Neural cell (in vitro differentiated cells): ENCODE data around the gene ACP2. TPM values are rescaled to one million over a fixed set of nuclear protein-coding genes. Genes with fewer than 3 reads are reported as not detected.

Source experiments
- H2AFZ ChIP-seq: fragments of 200-600, 300-800 bp; sonication (generic), shearing (Covaris generic); 2 replicates; pipeline ENCODE4 v1.6.0; 2014; ENCODE audit warnings: low read depth, mild to moderate bottlenecking, antibody characterized with exemption, low read length, moderate library complexity
- H3F3A ChIP-seq: fragments of 200-600 bp; shearing (Covaris generic); 2 replicates; pipeline ENCODE4 v1.6.1; 2016; ENCODE audit warnings: mild to moderate bottlenecking, moderate library complexity, mixed read lengths, antibody characterized with exemption, low read length; ENCODE audit not compliant: insufficient read depth, poor library complexity, severe bottlenecking
- H3K27ac ChIP-seq: fragments of 200-600, 300-800 bp; sonication (generic), shearing (Covaris generic); 2 replicates; pipeline ENCODE4 v1.5.1; 2014; ENCODE audit warnings: mild to moderate bottlenecking, low read length, moderate library complexity
- H3K27me3 ChIP-seq: fragments of 300-800, 200-600 bp; sonication (generic), shearing (Covaris generic); 2 replicates; pipeline ENCODE4 v1.6.0; 2014; ENCODE audit warnings: mild to moderate bottlenecking, low read depth, low read length, moderate library complexity; ENCODE audit not compliant: insufficient read depth
- H3K36me3 ChIP-seq: fragments of 300-800, 200-600 bp; sonication (generic), shearing (Covaris generic); 2 replicates; pipeline ENCODE4 v1.5.1; 2014; ENCODE audit warnings: mild to moderate bottlenecking, antibody characterized with exemption, low read length, moderate library complexity; ENCODE audit not compliant: insufficient read depth
- H3K4me2 ChIP-seq: fragments of 300-800, 200-600 bp; sonication (generic), shearing (Covaris generic); 2 replicates; pipeline ENCODE4 v1.6.0; 2014; ENCODE audit warnings: mild to moderate bottlenecking, low read length
- H3K4me3 ChIP-seq: fragments of 300-800, 200-600 bp; sonication (generic), shearing (Covaris generic); 2 replicates; pipeline ENCODE4 v1.5.1; 2014; ENCODE audit warnings: mild to moderate bottlenecking, low read length, moderate library complexity
- H3K79me2 ChIP-seq: fragments of 200-600 bp; shearing (Covaris generic); replicated peaks from 2 replicates; pipeline ENCODE4 v1.6.0; 2014; ENCODE audit warnings: mild to moderate bottlenecking, low read length, moderate library complexity; ENCODE audit not compliant: insufficient read depth
- H3K9ac ChIP-seq: fragments of 300-800, 200-600 bp; sonication (generic), shearing (Covaris generic); 2 replicates; pipeline ENCODE4 v1.6.1; 2016; ENCODE audit warnings: mild to moderate bottlenecking, low read length, mixed read lengths
- H3K9me2 ChIP-seq: fragments of 200-600 bp; shearing (Covaris generic); 2 replicates; pipeline ENCODE4 v1.6.1; 2016; ENCODE audit warnings: mild to moderate bottlenecking, low read length, mixed read lengths; ENCODE audit not compliant: insufficient read depth
- H3K9me3 ChIP-seq: fragments of 200-600, 300-800 bp; sonication (generic), shearing (Covaris generic); 2 replicates; pipeline ENCODE4 v1.6.1; 2016; ENCODE audit warnings: mild to moderate bottlenecking, mixed run types, low read length, moderate library complexity, mixed read lengths
- H4K20me1 ChIP-seq: fragments of 200-600 bp; shearing (Covaris generic); 2 replicates; pipeline ENCODE4 v1.6.1; 2016; ENCODE audit warnings: mild to moderate bottlenecking, mixed run types; ENCODE audit not compliant: insufficient read depth
- EP300 ChIP-seq: fragments of 450-650 bp; conservative IDR thresholded peaks from 2 replicates; pipeline ENCODE4 v1.6.1; 2014; ENCODE audit warnings: antibody characterized with exemption, mild to moderate bottlenecking, moderate library complexity; ENCODE audit not compliant: poor library complexity, severe bottlenecking
- EZH2 ChIP-seq: fragments of 200-600, 300-800 bp; shearing (Covaris generic), sonication (generic); IDR thresholded peaks from 2 replicates; pipeline ENCODE4 v1.6.1; 2014; ENCODE audit warnings: antibody characterized with exemption, low read length, borderline replicate concordance, mild to moderate bottlenecking; ENCODE audit not compliant: insufficient read depth, poor library complexity, severe bottlenecking
- MXI1 ChIP-seq: fragments of 450-650 bp; conservative IDR thresholded peaks from 2 replicates; pipeline ENCODE4 v1.6.1; 2014; ENCODE audit warnings: antibody characterized with exemption, mild to moderate bottlenecking; ENCODE audit not compliant: poor library complexity, severe bottlenecking
- POLR2AphosphoS5 ChIP-seq: IDR thresholded peaks from 2 replicates; pipeline ENCODE4 v1.6.1; 2012
- RAD21 ChIP-seq: fragments of 450-650 bp; conservative IDR thresholded peaks from 2 replicates; pipeline ENCODE4 v1.6.1; 2014; ENCODE audit warnings: antibody characterized with exemption, mild to moderate bottlenecking, moderate library complexity
- SMC3 ChIP-seq: fragments of 450-650 bp; conservative IDR thresholded peaks from 2 replicates; pipeline ENCODE4 v1.6.1; 2014; ENCODE audit warnings: antibody characterized with exemption, mild to moderate bottlenecking, moderate library complexity; ENCODE audit not compliant: poor library complexity
- TAF1 ChIP-seq: IDR thresholded peaks from 2 replicates; pipeline ENCODE4 v1.6.1; 2012; ENCODE audit warnings: low read depth
- polyA plus RNA-seq: library from polyadenylated mRNA; depleted of rRNA; stranded (reverse); fragments of >200 nt; gene quantifications from 2 replicates; pipeline ENCODE4 v1.2.3, GENCODE V29; 2014
- TF ChIP-seq, protein P1 (sequence below): IDR thresholded peaks from 2 replicates; pipeline ENCODE4 v1.6.1; 2012; ENCODE audit warnings: borderline replicate concordance
- TF ChIP-seq, protein P2 (sequence below): fragments of 450-650 bp; IDR thresholded peaks from 2 replicates; pipeline ENCODE4 v1.5.1; 2014; ENCODE audit warnings: antibody characterized with exemption, mild to moderate bottlenecking, moderate library complexity; ENCODE audit not compliant: poor library complexity, severe bottlenecking

ACP2 gene
- polyA plus RNA-seq, 1 donor from 2014 or later = 48.1 TPM

DNA sequence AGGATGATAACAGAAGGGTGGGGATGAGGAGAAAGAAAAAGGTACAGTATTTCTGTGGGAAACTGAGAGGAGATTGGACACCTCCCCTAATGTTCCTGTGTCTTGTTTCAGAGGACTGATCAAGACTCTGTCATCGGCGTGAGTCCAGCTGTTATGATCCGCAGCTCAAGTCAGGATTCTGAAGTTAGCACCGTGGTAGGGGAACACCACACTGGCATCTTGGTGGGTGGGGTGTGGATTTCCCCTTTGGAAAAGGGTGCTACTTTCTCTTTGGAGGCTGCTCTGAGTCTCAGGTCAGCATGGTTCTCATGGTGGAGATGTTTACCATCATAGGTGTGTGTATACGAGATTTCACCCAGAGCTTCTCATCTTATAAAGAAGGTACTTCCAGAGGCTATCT, 46.8 kb upstream of the ACP2 start:
- H3K9me3 ChIP-seq = no peaks in the 10 kb centered on the region
- H2AFZ ChIP-seq = no peak overlapping the region
- H3K79me2 ChIP-seq = no peaks in the 10 kb centered on the region
- H3K36me3 ChIP-seq = peaks cover 17% of the 10 kb centered on the region
- no peak overlapping the region for H3K4me3 ChIP-seq
- H3K9ac ChIP-seq = no peak overlapping the region
- H4K20me1 ChIP-seq = no peaks in the 10 kb centered on the region
- no peak overlapping the region for H3K27ac ChIP-seq
- H3K27me3 ChIP-seq = no peaks in the 10 kb centered on the region
- no peaks in the 10 kb centered on the region for H3K9me2 ChIP-seq
- H3F3A ChIP-seq = no peaks in the 10 kb centered on the region
- TF ChIP-seq TAF1 = no peak
- no peak for TF ChIP-seq RAD21
- TF ChIP-seq EZH2 = no peak
- TF ChIP-seq SMC3 = no peak
- TF ChIP-seq MXI1 = no peak
- no peak for TF ChIP-seq POLR2AphosphoS5
- TF ChIP-seq, protein P1, sequence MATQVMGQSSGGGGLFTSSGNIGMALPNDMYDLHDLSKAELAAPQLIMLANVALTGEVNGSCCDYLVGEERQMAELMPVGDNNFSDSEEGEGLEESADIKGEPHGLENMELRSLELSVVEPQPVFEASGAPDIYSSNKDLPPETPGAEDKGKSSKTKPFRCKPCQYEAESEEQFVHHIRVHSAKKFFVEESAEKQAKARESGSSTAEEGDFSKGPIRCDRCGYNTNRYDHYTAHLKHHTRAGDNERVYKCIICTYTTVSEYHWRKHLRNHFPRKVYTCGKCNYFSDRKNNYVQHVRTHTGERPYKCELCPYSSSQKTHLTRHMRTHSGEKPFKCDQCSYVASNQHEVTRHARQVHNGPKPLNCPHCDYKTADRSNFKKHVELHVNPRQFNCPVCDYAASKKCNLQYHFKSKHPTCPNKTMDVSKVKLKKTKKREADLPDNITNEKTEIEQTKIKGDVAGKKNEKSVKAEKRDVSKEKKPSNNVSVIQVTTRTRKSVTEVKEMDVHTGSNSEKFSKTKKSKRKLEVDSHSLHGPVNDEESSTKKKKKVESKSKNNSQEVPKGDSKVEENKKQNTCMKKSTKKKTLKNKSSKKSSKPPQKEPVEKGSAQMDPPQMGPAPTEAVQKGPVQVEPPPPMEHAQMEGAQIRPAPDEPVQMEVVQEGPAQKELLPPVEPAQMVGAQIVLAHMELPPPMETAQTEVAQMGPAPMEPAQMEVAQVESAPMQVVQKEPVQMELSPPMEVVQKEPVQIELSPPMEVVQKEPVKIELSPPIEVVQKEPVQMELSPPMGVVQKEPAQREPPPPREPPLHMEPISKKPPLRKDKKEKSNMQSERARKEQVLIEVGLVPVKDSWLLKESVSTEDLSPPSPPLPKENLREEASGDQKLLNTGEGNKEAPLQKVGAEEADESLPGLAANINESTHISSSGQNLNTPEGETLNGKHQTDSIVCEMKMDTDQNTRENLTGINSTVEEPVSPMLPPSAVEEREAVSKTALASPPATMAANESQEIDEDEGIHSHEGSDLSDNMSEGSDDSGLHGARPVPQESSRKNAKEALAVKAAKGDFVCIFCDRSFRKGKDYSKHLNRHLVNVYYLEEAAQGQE = no peak
- TF ChIP-seq EP300 = no peak
- TF ChIP-seq, protein P2, sequence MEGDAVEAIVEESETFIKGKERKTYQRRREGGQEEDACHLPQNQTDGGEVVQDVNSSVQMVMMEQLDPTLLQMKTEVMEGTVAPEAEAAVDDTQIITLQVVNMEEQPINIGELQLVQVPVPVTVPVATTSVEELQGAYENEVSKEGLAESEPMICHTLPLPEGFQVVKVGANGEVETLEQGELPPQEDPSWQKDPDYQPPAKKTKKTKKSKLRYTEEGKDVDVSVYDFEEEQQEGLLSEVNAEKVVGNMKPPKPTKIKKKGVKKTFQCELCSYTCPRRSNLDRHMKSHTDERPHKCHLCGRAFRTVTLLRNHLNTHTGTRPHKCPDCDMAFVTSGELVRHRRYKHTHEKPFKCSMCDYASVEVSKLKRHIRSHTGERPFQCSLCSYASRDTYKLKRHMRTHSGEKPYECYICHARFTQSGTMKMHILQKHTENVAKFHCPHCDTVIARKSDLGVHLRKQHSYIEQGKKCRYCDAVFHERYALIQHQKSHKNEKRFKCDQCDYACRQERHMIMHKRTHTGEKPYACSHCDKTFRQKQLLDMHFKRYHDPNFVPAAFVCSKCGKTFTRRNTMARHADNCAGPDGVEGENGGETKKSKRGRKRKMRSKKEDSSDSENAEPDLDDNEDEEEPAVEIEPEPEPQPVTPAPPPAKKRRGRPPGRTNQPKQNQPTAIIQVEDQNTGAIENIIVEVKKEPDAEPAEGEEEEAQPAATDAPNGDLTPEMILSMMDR = no peak
- no peak overlapping the region for H3K4me2 ChIP-seq

DNA sequence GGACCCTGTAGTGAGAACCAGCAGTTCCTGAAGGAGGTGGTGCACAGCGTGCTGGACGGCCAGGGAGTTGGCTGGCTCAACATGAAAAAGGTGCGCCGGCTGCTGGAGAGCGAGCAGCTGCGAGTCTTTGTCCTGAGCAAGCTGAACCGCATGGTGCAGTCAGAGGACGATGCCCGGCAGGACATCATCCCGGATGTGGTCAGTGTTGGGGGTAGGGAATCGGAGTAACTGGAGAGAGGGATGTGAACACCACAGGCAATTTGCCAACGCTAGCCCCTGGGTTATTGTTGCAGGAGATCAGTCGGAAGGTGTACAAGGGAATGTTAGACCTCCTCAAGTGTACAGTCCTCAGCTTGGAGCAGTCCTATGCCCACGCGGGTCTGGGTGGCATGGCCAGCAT, 41.2 kb upstream of the ACP2 start:
- no peak overlapping the region for H3K9ac ChIP-seq
- H2AFZ ChIP-seq = no peak overlapping the region
- H3K4me3 ChIP-seq = no peak overlapping the region
- no peaks in the 10 kb centered on the region for H3K79me2 ChIP-seq
- no peaks in the 10 kb centered on the region for H3K9me2 ChIP-seq
- H3K27ac ChIP-seq = no peak overlapping the region
- TF ChIP-seq, protein P2 = no peak
- TF ChIP-seq POLR2AphosphoS5 = no peak
- no peak for TF ChIP-seq EP300
- H3F3A ChIP-seq = no peaks in the 10 kb centered on the region
- no peak overlapping the region for H3K4me2 ChIP-seq
- peaks cover 19% of the 10 kb centered on the region for H3K36me3 ChIP-seq
- no peaks in the 10 kb centered on the region for H3K27me3 ChIP-seq
- H3K9me3 ChIP-seq = no peaks in the 10 kb centered on the region
- no peaks in the 10 kb centered on the region for H4K20me1 ChIP-seq
